ENCODE data around the gene FRMD8.
A peak's percentile ranks its signal among the peaks of the same experiment; 100 is the strongest.

The FRMD8 gene

DNA sequence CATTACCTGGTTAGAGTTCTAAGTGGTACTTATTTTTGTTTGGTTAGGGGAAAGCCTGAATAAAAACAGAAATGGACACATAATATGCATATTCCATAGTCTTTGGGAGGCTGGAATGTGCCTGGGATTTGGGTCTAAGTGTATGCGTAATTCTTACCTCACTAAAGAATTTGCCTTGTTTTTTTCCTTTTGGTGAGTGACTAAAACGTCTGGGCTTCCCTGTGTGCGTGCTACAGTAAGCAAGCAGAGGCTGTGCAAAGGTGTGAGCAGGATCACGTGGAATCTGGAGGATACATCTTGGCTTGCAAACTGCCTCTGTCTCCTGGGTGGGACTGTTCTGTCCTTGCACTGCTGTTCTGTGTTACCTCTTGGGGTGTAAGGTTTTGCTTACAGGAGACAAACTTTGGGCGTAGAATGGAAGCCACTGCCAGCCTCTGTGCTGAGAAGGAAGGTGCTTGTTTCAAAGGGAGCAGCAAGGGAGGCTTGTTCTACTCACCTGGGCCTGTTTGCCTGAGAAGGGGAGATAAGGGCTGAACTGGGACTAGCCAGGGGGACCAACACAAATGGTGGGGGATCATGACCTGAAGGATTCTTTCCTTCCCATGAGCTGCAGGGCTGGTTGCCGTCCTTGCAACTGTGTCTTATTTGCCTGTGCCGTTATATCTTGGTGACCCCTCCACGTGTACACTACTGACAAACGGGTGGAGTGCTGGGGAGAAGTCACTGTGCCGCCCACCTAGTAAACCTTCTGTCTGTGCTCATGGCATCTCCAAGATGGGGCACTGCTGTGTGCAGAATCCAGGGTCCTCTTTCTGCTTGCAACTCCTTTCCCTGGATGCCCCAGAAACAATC lies 40.6 kb downstream of the FRMD8 start:
- peak; percentile 77 for DNase-seq

DNA sequence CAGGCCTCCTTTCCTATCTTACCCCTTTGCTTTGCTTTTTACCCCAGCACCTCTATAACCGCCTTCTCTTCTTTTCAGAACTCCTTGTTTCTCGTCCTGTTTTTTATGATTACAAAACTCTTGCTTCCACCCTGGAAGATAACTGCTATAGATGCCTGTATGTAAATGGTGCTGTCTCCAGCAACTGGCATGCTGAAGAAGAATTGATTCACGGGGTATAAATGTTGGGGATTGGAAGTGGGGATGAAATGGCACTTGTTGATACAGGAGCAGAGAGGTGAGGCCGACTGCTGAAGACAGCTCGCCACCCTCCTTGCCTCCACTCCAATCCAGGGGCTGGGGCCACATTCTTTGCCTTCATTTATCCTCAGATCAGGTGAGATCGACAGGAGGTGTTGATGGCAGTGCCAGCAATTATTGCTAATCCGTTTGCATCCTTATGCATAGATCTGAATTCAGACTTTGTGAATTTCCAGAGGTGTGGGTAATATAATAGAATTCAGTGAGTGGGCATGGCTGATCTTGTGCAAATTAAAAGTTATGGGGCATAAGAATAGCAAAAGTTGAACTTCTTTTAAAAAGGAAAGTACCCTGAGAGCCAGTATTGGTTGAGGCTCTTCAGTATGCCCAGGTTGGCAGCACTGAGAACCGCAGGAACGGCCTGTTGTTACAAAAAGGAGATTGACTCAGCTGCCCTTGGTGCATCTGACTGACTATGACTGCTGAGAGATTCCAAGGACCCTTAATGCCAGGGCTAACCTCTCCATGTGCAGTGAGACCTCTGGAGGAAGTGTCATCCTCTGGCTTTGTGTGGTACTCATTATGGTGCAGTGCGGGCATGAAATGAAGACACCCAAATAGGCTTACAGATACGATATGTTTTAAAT lies 41.5 kb downstream of the FRMD8 start:
- peak; percentile 74 for DNase-seq

DNA sequence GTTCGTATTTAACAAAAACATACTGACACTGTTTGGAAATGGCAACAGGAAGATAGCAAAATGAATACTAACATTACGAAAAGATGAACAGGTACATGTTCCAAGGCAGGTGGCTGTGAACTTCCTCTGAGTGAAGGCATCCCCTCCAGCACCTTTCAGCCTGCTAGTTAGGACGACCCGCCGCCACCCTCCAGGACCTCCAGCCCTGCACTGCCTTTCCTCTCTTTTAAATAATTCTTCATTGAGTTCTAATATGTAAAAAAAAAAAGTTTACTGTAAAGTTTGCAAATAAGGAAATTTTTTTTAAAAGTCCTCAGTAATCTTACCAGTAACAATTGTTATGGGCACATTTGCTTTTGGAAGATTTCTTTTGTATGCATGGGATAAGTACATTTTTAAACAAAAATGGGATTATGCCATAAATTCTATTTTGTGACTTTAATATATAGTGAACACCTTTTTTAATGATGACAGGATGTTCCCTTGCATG lies 42.2 kb downstream of the FRMD8 start:
- DNase-seq, result peak; percentile 64

DNA sequence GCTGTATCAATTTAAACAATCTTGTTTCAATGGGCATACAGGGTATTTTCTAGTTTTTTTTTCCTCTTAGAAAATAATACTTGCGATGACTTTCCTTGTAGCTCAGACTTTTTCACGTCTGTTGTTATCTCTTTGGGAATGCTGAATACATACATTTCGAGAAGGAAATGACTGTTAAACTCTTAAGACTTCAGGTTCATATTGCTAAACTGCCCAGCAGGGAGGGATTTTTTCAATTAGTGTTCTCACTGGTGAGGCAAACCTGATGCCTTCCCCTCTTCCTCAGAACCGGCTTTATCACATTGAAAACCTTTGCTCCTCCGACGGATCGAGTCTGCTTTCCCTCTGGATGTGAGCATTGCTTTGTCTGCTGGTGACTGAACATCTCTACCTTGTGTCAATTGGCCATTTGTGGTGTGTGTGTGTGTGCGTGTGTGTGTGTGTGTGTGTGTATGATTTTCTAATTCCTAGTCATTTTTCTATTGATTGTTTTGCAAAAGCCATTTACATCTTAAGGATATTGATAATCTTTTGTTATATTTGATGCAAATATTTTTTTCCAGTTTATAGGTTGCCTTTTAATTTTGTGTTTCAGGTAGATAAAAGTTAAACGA lies 42.7 kb downstream of the FRMD8 start:
- DNase-seq, result peak; percentile 72

DNA sequence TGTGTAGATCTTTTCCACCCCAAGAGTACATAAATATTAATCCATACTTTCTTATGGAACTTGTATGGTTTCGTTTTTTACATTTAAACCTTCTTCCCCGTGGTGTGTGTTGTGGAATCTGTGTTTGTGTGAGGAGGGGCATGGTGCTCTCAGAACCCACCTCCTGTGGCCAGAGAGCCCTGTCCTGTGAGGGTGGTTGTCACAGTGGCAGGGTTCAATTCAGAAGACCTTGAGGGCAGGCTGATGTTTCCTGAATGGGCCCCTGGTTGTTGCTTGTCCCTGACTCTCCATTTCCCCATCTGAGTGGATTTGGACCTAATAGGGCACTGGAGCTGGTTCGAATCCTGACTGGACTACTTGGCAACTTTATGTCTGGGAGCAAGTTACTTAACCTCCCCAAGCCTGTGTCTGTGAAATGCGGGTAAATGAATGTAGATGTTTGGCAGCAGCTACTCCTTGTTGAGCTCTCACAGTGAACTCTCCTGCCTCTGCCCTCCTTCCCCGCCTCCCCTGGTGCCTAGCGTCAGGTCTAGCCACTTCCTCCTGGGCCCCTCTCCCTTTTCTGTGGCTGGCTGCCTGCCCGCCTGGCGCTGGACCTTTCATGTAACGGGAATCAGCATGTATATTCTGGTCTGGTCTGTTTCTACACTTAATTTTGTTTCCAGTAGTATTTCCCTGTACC lies 43.4 kb downstream of the FRMD8 start:
- DNase-seq, result peak; percentile 72

DNA sequence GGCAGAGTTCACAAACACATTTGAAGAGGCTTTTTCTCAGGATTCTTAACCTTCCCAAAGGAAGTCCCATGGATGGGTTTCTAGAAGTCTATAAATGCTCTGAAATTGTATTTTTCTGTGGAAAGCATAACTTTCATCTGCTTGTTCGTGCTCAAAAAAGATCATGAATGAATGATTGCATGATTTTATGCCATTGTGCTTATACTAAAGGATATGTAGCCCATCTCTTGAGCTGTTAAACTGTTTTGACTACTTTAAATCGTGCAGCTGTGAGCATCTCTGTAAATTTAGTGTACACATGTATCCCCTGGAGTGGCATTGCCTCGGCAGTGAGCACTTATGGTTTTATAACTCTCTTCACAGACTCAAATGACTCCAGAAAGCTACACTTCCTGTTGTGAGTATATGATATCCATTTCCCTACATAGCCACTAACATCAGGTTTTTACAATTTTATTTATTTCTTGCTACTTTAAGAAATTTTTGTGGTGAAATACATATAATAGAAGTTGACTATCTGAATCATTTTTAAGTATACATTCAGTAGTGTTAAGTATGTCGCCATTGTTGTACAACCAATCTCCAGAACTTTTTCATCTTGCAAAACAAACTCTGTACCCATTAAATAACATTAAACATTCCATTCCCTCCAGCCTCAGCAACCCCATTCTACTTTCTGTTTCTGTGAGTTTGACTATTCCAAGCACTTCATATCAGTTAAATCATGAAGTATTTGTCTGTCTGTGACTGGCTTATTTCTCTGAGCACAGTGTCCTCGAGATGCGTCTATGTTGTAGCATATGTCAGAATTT lies 44.2 kb downstream of the FRMD8 start:
- peak; percentile 66 for DNase-seq

DNA sequence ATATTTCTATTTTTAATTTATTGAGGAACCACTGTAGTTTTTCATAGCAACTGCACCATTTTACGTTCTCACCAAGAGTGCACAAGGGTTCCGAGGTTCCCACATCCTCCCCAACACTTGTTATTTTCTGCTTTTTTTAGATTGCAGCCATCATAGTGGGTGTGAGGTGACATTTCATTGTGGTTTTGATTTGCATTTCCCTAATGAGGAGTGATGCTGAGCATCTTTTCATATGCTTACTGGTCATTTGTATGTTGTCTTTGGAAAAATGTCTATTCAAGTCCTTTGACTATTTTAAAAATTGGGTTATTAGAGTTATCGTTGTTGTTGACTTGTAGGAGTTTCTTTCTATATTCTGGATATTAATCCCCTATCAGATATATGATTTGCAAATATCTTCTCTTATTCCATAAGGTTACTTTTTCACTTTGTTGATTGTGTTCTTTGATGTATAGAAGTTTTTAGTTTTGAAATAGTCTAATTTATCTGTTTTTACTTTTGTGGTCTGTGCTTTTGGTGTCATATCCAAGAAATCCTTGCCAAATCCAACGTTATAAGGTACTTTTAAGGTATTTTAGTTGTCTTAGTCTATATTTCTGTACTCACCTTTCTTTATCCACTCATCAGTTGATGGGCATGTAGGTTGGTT lies 45.1 kb downstream of the FRMD8 start:
- peak; percentile 69 for DNase-seq

DNA sequence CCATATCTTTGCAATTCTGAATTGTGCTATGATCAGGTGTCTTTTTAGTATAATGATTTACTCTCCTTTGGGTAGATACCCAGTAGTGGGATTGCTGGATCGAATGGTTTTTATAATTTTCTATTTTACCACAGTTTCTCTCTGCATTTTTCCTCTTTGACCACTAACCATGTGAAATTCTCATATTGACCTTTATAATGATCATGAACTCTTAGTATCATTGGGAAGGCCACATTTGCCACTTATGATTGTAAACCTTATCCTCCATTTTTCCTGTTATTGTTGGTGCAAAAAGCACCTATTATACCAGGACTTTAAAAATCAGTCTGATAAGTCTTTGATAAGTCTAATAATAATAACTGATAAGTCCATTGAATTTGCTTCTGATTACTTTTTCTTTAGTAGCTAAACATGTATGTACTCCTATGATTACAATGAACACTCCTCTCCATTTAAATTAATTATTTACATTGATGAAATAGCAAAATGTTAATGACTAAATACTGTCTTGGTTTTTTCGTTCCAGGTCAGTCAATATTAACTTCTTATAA lies 45.7 kb downstream of the FRMD8 start:
- peak; percentile 18 for DNase-seq

DNA sequence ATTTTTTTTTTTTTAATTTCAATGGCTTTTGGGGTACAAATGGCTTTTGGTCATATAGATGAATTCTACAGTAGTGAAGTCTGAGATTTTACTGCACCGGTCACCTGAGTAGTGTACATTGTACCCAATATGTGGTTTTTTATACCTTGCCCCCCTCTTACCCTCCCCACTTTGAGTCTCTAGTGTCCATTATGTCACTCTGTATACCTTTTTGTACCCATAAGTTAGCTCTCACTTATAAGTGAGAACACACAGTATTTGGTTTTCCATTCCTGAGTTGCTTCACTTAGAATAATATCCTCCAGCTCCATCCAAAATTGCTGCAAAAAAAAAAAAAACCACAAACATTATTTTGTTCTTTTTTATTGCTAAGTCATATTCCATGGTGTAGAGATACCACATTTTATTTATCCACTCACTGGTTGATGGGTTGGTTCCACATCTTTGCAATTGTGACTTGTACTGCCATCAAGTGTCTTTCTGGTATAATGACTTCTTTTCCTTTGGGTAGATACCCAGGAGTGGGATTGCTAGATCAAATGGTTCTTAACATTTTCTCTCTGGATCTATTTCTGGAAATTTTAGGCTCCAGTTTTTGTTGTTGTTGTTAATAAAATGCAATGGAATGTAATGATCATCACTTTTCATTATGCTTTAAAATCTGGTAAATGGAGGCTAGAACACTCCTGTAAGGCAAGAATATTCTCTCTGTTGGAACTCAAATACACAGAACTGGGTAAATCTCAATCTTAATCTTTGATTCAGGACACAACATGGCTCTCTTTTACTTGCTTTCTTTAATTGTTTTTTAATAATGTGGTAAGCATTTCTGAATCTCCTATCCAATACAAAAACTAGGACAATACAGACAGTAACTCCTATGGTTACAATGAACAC lies 46.5 kb downstream of the FRMD8 start:
- peak; percentile 40 for DNase-seq

DNA sequence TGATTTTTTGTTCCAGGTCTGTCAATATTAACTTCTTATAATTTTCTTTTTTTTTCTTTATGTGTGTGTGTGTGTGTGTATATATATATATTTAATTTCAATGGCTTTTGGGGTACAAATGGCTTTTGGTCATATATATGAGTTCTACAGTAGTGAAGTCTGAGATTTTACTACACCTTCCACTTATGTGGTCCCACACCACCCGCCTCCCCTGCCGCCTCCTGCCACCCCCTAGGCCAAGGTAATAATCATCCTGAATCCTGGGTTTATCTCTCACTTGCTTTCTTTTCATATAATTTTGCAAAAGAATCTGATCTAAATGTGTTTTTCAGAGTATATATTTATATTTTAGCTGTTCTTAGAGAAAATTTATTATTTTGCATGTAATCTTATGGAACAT lies 47.2 kb downstream of the FRMD8 start:
- DNase-seq, result peak; percentile 11

DNA sequence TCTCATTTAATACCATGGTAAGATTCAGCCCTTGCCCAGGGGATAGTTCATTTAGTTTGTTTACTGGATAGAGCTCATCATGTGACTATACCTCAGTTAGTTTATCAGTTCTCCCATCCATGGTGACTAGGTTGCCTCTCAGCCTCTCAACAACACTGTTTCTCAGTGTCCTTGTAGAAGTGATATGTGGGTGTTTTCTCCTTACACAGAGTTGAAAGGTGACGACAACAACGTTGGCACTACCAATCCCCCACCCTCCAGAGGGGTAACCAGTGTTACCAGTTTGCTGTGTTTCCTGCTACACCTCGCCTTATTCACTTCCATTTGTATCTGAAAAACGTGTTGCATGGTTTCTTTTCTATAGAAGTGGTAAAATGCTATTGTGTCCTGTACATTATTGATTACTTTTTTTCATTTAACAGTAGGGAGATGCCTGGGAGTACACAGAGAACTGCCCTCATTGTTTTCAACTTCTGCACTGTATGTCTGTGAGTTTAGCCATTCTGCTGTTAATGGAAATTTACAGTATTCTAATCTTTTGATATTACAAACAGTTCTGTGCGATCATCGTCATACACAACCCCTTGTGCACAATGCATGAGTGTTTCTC lies 47.7 kb downstream of the FRMD8 start:
- peak; percentile 32 for DNase-seq

DNA sequence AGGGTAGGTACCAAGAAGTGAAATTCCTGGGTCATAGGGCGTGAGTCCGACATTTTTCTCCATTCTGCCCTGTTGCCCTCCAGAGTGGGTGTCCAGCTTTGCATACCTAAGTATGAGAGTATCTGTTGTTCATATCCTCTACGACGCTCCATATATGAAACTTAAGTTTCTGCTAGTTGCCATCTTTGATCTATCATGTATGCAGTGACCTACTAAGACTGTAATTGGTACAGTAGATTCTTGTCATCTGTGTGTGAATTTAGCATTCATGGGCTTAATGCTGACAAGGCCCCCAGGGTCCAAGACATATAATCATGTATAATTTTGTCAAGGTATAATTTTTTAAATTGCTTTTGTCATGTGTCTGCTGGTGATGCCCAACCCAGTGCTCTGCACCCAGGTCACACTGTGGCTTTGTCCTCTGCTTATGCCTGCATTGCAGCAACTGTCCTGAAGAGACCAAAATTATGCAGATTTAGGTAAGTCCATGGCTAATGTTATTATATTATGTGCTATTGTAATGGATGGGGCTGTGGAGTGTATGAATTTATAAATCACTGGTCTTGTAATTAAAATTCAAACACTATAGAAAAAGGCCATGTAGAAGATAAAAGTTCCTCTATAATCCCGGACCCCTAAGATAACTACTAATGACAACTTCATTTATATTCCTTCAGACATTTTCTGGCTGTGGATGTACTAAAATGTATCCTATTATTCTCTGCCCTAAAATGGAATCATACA lies 48.4 kb downstream of the FRMD8 start:
- DNase-seq, result peak; percentile 25

DNA sequence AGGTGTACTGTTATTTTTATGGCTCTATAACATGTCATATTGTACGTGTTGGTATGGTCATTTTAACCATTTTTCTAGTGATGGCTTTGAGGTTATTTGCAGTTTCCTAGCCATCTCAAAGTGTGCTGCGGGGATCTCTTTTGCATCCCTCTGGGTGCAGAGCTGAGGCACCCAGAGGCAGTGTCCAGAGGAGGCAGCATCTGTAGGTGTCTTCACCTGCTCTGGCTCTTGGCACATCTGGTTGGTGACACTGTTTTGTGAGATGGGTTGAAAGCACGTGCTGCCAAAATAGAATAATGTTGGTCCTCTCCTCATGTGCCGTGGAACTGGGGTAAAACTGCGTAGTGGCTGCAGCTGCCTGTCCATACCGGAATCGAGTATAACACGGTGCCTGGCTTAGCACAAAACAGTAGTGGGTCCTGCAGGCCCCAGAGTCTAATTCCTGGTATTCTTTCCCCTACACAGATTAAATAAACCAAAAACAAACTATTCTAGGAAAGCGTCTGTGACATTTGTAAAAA lies 49.0 kb downstream of the FRMD8 start:
- no peak for DNase-seq

DNA sequence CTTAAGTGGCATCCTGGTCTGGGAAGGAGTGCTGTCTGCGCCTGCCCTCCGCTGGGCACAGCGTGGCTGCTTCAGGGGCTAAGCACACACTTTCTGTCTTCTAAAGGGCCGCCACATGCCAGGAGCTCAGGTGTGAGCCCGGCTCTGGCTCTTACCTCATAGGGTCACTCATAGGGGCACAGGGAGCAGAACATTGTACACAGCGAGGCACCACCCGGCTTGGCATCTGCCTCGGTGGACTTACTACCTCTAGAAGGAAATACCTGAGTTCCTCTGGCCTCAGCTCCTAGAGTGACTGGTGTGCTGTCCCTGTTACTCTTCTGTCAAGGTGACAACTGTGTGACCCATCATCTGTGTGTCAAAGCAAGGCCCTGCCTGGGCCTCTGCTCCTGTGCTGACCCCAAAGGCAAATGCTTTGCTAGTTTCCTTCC lies 49.6 kb downstream of the FRMD8 start:
- DNase-seq, result no peak

DNA sequence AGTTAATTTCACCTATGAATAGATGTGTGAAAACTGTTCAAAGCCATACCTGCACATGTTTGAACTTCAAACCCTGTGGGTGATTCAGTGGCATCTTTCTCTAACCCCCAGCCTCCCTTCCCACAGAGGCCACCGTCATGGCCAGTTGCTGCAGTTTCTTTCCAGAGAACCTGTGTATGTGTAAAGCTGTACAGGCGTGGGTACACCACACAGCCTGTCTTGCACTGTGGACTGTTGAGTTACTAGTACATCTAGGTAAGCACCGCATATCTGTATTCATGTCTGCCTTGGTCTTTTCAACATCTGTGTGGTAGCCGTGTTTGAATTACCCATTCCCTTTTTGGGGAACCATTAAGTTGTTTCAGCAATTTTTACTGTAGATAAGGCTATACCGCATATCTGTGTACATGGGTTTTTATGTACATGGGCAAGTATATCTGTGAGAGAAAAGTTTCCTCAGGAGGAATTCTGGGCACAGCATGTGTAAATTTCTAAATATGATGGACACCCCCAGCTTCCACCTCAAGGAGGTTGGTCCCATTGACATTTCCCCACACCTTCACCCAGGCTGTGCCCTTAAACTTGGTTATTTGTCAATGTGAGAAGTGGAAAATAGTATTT lies 50.1 kb downstream of the FRMD8 start:
- no peak for DNase-seq

DNA sequence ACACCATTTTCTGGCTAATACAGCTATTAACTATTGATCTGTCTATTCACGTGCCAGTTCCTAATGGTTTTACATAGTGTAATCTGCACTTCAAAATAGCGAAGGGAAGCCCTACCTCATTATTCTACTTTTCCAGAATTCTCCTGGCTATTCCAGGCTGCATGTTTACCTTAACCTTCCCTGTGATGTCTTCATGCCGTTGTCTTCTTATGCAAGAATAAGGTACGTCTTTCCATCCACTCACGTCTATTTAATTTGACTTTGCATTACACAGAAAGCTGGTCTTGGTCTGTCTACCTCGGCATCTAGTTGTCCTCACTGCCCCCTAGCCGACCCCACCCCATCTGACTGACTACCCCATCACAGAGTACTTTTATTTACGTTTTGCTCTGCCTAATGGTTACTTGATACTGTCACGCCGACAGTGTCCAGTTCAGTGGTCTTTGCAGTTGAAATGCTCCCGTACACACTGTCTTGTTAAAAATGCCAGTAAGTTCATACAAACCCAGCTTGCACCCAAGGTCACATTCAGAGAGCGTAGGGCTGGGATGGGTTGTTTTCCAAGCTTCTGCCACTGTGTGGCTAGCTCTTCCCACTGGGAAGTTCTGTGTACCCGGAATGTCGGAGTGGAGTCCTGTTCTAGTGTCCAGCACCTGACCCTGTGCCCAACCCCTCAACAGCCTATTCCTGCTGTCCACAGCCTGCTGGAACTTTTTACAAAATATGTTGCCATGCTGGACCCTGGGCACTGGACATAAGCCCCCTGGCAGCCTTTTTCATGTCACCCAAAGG lies 51.2 kb downstream of the FRMD8 start:
- DNase-seq, result no peak

Data from suppressor macrophage treated with lipopolysaccharide for 4 hours (primary cell).